Measurements from ENCODE around the gene MAP3K14.

Gene MAP3K14

DNA sequence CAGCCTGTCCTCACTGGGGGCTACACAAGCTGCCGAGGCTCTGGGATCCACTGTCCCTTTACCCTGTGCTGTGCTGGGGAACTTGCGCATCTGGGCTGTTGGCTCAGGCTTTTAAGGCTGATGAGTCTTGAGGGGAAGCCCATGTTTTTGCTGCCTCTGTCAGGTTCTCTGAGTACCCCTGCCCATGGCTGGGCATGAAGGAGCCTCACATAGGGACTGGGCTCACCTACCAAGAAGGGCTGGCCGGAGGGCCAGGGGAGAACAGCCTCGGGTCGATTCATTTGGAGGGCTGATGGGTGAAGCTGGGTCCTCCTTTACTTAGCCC is 80.6 kb downstream of the MAP3K14 start:
- DNase-seq (ENCODE audit: low read depth in 2 of 2, low spot score in 1 of 2): no peak

DNA sequence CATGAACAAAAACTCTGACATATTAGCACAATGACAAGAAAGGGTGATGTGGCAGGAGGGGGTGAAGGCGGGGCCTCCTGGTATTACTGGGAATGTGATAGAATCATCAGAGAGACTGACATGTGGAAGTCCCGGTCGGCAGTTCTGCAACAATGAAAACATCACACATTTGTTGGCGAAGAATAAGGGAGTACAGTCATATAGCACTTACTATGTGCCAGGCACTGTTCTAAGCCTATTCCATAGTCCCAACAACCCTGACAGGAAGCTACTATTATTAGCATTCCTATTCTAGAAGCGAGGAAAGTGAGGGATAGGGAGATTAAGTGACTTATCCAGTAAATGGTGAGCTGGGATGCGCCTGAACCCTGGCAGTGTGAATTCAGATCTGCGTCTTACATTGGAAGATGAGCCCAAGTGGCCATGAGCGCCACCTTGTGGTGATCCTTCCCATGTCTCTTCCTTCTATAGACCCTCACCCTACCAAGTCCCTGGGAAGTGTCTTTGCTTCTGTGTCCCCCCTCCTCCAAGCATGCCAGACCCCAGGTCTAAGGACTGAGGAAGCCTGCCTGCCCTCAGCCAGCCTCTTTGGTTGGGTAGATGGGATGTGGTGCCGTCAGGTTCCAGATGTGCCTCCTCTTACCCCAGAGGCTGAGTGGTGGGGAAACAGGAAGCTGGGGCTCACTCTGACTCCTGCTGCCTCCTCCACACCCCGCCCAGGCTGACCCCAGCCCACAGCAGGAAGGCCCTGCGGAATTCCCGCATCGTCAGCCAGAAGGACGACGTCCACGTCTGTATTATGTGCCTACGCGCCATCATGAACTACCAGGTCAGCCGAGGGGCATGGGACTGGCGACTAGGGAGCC is 81.2 kb downstream of the MAP3K14 start:
- peak in 1 of 2 donors; percentile 74 for DNase-seq (ENCODE audit: low read depth in 2 of 2, low spot score in 1 of 2)

DNA sequence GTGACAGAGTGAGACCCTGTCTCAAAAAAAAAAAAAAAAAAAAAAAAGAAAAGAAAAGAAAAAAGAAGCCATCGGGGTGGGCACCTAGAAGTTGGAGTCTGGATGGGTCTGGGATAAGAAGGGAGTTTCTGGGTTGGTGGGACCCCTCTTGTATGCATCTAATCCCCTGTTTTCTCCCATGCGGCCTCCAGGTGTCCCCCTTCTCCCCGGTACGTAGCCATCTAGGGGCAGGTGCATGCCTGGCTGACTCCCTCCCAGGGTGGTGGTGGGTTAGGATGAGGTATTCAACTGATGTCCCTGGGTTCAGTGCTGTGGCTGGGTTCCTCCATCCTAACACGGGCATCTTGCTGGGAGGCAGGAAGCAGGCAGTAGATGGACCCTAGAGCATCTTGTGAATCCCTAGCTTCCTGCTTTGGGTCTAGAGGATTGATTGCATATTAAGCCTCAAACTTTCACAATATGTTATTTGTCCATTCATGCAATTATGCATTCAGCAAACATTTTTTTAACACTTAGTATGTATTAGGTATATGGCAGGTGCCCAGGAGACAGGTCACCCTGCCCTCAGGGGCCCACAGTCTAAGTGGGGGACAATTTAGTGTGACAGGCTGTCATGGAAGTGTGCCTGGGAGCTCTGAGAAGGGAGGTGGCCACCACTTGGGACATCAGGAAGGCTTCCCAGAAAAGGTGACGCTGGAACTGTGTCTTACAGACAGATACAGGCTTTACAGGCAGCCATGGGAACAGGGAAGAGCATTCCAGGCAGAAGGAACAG is 82.0 kb downstream of the MAP3K14 start:
- no peak for DNase-seq (ENCODE audit: low read depth in 2 of 2, low spot score in 1 of 2)

DNA sequence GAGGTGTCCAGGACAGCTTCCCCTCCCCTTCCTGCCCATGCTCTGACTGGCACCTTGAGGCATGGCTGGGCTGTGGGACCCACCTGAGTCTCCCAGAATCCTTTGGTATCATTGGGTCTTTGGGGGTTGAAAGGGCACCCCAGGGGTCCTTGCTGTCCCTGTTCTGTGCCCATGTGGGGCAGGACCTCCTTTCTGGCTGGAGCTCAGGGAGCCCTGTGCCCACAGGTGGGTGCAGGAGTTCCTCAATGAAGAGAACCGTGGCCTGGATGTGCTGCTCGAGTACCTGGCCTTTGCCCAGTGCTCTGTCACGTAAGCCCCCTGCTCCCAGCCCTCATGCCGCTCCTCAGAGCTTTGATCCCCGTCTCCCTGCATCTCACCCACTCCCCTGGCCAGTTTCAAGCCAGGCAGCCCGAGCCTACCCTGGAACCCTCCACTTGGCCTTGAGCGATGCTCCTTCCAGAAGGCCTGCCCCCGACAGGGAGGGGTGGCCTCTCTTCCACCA is 83.3 kb downstream of the MAP3K14 start:
- DNase-seq (ENCODE audit: low read depth in 2 of 2, low spot score in 1 of 2): no peak

DNA sequence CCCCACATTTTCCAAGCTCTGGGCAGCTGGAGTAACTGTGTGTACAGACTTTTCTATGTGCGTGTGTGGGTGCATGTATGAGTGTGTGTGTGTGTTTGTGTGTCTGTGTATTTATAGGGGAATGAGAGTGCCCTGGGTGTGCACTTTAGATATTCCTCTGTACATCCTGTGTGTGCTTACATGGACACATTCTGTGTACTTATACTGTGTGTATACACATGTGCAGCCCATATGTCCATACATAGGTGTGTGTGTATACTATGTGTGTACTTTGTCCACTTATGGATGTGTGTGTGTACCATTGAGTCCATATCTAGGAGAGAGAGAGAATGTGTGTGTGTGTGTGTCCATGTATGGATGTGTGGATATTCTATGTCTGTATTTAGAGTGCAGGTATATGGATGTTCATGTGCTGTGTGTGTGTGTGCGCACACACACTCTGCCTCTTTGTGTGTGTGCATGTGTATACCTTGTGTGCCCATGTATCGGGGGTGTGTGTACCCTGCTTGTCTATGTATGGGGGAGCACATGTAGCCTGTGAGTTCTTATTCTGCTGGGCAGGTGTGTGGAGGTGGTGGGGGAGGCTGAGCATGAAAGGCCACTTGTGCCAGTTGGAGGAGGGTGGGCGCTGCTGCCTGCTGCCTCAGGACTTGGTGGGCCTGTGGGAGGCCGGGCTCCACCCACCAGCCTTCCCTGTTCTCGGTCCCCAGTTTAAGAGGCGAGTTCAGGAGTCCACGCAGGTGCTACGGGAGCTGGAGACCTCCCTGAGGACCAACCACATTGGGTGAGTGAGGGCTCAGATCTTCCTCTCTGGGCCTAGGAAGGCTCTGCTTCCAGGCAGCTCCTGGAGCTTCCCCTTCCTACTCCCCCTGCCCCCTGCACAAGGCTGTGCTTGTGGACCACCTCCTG is 84.1 kb downstream of the MAP3K14 start:
- DNase-seq (ENCODE audit: low read depth in 2 of 2, low spot score in 1 of 2): no peak

DNA sequence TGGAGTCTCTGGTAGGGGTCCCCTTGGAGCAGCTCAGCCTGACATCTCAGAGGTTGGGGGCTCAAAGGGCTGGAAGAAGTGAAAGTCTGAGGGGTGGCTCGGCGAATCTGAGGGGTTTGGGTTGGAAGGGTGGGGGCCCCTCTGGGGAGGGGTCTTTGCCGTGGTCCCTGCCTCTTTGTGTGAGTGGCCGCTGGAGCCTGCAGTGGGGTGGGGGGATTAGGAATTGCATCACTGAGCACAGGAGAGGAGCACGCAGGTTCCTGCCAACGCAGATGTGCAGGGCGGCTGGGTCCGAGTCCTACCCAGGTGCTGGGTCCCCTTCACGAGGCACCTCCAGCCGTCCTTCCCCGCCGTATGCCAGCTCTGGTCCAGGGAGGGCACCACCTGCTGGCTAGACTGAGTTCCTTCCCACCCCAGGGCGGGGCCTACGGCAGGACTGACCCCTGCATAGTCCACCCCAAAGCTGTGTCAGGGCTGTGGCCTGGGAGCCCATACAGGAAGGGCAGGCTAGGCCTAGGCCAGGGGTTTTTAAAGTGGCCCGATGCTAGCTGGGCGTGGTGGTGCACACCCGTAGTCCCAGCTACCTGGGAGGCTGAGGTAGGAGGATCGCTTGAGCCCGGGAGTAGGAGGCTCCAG is 85.2 kb downstream of the MAP3K14 start:
- no peak for DNase-seq (ENCODE audit: low read depth in 2 of 2, low spot score in 1 of 2)

DNA sequence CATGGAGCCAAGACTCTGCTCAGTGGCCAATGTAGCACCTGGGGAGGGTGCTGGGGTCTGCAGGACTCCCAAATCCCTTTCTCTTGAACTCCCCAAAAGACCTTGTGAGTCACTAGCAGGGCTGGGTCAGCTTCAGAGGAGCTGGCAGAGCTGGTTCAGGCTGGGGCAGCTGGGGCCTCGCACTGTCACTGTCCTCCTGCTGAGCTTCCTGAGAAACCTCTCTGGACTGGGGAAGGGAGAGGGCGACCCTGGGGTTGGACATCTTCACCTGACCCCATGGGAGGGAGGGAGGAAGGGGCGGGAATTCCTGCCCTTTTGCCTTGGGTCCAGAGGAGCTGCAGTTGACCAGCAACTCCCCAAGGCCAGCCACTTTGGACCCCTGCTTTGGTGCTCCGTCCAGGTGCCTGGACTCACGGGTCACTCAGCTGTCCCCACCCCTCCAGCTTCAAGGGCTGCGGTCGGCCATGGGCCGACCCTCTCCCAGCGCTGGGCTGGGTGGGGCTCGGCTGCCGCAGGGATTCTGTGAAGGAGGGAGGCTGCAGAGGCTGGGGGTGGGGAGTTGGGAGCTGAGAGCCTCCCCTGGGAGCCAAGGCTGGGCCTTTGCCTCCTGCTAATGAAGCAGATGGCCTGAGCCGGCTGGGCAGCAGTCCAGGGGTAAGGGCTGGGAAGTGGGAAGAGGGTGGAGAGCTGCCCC is 85.9 kb downstream of the MAP3K14 start:
- no peak for DNase-seq (ENCODE audit: low read depth in 2 of 2, low spot score in 1 of 2)

DNA sequence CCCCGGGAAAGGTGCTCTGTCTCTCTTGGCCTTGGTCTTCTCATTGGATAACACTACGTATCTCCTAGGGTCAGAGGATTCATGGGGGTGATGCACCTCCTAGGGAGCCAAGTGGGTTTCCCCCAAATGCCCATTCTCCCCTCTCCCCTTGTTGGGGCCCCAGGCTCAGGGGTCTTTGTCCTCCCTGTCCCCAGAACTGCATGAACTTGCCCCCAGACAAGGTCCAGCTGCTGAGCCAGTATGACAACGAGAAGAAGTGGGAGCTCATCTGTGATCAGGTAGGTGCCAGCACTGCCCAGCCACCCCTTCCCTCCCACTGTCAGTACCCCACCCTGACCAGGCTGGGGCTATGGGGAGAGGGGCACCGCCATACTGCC is 86.4 kb downstream of the MAP3K14 start:
- no peak for DNase-seq (ENCODE audit: low read depth in 2 of 2, low spot score in 1 of 2)

DNA sequence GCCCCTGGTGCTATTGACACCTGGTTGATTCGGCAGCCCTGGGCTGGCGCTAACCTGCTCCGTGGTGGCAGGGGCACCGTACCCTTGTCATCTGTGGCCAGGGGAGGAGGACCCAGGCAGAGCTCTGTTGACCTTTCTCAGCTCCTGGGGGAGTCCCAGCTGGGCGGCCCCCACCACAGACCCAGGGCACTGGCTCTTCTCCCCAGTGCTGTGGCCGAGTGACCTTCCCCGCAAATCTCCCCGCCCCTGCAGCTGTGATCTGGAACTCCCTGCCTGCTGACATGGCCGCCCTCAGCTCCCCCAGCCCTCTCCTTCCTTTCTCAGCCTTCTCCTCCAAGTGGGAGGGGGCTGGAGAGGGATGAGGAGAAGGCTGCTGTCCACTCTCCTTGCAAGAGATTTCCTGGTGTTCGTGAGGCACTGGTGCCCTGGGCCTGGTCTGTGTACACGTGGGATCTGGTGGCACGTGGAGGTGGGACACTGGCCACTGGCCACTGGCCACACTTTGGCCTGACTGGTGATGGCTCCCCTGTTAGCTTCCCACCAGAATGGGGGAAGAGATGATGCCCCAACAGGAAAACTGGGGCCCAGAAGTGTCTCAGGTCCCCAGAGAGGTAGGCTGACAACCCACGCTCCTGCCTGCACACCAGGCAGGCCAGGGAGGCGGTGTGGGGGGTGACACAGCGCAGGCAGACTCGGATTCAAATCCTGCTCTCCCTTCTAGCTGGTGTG is 87.0 kb downstream of the MAP3K14 start:
- DNase-seq (ENCODE audit: low read depth in 2 of 2, low spot score in 1 of 2): no peak

DNA sequence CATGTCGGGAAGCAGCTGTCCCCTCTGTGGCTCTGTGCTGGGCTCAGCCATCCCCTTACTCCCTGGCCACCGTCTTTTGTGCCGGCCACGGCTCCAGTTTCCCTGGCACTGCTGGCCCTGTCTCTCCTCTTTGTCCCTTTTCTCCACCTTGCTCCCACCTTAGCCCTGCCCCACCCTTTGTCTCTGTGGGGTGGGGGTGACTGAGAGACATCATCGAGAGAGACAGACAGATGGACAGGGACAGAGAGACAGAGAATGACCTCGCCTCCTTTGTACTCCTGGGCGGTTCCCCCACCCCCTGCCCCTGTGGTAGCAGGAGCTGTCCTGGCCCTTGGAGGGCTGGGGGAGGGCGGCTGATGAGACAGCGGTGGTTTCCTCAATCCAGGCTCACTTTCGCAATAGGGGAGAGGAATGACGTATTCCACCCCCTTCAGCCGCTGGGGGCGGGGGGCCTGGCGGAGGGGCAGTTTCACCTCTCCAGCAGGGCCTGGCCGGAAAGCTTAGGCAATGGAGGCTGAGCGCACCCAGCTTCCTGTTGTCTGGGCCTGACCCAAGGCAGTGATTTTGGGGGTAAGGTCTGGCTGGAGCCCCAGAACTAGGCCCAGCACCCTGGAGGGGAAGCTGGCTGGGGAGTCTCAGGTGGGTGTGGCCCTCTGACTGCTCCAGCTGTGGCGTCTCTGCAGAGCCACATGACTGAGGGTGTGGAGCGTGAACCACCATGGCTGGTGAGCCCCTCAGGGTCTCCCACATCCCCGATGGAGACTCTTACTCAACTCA is 87.9 kb downstream of the MAP3K14 start:
- DNase-seq (ENCODE audit: low read depth in 2 of 2, low spot score in 1 of 2): peak; percentile 62 to 63

DNA sequence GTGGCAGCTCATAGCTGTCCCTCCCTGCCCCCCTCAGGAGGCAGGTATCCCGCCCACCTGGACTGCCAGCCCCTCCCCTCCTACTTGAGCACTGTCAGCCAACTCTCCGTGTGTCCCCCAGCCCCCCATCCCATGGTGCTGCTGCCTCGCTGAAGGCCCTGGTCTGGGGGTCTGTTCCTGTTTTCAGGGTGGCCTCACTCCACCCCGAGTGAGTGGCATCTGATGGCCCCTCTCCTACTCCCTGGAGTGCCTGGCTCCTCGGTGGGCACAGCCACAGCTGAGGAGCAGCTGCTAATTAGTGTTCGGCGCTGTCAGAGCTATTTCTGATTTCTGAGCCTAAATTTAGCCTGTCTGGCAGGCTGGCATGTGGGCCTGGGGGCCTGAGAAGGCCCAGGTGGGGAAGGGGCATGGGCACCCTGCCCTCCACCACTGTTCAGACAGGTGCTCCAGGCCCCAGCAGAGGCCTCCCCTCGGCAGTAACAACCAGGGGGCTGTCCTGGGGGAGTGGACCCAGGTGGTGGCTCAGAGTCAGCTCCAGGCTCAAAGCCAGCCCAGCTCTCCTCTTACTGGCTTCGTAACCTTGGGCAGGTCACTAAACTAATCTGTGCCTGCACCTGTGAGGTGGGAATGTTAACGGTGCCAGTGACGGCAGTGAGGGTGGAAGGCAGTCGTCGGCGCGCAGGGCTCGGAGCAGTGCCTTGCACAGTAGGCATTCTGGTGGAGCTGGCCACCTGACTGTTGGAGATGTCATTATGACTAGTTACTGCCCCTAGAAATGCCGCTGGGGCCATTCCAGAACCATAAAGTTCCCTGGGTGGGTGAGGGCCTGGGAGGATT is 88.7 kb downstream of the MAP3K14 start:
- DNase-seq (ENCODE audit: low read depth in 2 of 2, low spot score in 1 of 2): no peak

DNA sequence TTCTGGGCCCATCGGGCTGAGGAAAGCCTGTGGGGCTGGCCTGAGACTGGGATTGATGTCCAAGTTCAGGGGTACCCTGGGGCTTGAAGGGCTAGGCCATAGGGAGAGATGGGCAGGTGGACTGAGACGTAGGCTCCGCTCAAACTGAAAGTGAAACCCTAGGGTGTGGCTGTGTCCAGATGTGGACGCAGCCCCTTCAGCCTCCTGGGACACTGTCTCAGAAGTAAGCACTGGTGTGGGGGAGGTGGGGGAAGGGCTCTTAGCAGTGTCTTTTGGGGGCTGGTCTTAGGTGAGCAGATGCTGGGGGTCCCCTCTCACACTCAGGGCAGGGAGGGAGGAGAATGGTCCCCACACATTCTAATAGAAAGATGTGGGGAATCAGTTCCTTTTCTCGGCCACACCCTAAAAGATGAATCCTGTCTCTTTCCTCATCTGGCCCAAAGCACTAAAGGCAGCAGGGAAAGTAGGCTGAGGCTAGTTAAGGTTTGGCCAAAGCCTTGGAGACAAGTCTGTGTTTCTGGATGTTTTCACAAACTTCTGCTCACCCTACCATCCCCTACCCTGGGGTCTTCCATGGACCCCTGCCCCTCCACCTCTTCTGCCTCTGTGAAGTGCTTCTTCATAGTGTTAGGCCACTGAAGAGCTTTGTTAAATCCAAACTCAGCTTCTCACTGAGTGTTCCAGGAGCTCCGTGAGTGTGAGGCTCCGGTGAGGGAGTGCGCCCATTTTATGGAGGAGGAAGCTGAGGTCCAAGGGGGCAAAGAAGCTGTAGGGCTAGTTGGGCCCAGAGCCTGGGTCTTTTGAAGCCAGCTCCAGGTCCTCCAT is 89.5 kb downstream of the MAP3K14 start:
- DNase-seq (ENCODE audit: low read depth in 2 of 2, low spot score in 1 of 2): no peak

DNA sequence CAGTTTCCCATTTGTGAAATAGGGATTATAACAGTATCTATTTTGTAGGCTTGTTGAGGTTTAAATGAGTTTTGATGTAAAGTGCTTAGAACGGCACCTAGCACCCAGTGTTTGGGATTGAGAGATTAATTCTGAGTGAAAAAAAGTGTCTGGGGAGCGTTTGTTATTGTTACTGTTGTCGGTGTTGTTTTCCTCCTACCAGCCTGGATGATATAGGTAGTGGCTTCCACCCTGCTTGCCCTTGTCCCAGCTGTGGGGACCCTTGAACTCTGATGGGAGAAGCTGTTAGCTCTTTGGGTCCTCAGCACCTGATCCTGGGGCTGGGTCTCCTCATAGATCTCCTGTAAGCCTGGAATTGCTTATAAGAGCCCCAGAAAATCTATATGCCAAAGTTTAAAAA is 90.2 kb downstream of the MAP3K14 start:
- DNase-seq (ENCODE audit: low read depth in 2 of 2, low spot score in 1 of 2): no peak

DNA sequence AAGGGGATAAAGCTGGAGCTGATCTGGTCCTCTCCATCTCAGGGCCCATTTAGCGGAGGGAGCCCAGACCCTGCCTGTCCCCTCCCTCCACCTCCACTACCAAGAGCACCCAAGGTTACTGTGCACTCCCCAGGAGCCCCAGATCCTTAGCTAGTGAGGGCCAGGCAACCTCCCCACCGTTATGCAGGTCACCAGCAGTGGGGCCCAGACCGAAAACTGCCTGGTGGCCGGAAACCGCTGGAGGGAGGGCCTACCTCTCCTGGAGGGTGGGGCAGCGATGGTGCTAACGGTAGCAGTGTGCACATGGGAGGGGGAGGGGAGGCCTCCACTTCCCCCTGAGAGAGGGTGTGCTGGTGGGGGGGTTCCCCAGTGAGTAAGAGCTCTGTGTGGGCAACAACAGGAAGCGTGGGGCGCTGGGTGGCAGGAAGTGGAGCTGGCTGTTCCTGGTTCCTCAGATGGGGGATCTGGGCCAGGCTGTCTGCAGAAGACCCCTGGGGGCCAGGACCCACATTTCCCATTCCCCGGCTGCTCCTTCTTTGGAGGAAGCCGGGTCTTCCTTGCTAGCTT is 90.8 kb downstream of the MAP3K14 start:
- DNase-seq (ENCODE audit: low read depth in 2 of 2, low spot score in 1 of 2): peak; percentile 87 to 89

DNA sequence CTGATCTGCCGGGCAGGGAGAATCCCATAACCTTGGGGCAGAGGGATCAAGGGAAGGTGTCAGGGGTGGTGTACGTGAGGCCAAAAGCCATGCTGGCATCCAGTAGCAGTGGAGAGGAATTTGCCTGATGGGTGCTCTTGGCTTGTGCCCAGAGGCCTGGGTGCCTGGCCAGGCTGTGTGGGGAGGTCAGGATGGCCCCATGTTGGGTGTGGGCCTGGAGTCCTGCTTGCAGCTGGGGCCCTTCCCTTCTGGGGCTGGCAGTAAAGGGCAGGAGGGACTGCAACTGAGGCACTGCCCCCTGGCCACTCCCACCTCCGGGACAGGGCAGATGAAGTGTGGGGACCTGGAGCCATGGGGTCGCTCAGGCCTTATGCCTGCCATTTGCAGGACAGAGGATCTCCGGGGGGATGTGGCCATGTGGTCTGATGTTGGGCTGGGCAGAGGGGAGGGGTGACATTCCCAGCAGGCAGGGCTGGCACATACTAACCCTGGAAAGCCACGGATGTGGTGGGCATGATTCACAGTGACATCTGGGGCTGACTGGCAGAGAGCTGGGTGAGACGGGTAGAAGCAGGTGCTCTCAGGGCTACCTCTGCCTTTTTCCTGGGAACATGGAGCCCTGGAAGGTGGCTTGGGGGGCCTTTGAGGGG is 91.6 kb downstream of the MAP3K14 start:
- no peak for DNase-seq (ENCODE audit: low read depth in 2 of 2, low spot score in 1 of 2)

DNA sequence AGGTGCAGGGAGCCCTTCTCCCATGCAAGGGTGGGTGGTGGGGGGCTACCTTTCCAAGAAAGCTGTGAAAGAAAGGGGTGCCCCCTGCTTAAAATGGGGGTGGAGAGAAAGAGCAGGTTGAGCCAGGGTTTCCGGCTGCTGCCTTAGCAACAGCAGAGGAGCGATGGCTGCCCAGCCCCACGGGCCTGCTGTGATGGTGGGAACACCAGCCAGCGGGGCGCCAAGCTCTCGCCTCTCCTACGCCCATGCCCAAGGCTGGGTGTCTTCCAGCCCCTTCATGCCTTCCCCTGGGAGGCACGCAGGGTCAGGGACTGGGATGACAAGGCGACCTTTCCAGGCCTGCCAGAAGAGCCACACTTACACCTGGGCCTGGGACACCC is 92.2 kb downstream of the MAP3K14 start:
- no peak for DNase-seq (ENCODE audit: low read depth in 2 of 2, low spot score in 1 of 2)
